Activated CD4-positive, alpha-beta T cell treated with anti-CD3 and anti-CD28 coated beads, Interleukin-2, Interleukin-4, amounts not matched to agents 100 ng/mL and 50 ng/mL, durations not matched to agents 16 hours and 8 hours (primary cell): ENCODE data around the gene MAGEB3.
"Not testable (repeated sequence)": the region's sequence is repeated elsewhere in the genome, so short reads cannot be mapped to it uniquely, and the experiment has no call there.

Experiments used
- DNase-seq: peaks from one replicate; pipeline ENCODE4 v3.0.0-alpha.2; 2020; ENCODE audit warnings: low spot score

The MAGEB3 gene, protein sequence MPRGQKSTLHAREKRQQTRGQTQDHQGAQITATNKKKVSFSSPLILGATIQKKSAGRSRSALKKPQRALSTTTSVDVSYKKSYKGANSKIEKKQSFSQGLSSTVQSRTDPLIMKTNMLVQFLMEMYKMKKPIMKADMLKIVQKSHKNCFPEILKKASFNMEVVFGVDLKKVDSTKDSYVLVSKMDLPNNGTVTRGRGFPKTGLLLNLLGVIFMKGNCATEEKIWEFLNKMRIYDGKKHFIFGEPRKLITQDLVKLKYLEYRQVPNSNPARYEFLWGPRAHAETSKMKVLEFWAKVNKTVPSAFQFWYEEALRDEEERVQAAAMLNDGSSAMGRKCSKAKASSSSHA

DNA sequence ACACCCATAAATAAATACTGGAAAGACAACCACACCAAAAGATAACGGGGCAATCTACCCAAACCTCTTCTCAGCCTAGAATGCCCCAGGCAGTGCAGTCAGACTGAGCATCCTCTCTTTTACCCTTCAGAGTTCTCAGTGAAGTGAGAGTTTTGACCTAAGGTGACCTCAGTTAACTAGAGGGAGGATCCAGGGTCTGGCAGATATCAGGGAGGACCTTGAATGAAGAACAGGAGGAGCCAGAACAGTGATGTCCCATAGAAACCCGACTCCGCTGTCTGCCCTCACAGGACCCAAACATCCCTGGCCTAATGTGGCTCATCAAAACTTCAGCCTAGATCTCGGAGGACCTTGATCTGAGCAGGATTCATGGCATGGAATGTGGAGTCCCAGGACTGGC is at the start of gene MAGEB3:
Gene MAGEB3, plus strand, starts transcription at position 263 of the 400 bp plus-strand sequence. CDS start 5,268 bp downstream, outside the sequence.
- no peak for DNase-seq

DNA sequence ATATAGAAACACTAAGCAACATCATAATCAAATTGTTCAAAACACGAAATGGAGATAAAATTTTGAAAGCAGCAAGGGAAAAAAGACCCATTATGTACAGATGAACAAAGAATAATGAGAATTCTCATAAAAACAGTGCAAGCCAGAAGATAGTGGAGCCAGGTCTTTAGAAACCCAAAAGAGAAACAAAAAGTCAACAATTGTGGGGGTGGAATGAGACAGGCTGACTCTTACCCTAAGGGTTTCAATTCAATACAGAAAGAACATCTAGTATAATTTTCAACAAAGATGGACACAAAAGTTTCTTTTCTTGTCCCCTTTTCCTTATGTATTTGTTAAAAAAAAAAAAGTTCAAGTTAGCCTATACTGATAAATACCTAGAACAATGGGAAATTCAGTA is 49.1 kb upstream of the MAGEB3 start:
- no peak for DNase-seq

DNA sequence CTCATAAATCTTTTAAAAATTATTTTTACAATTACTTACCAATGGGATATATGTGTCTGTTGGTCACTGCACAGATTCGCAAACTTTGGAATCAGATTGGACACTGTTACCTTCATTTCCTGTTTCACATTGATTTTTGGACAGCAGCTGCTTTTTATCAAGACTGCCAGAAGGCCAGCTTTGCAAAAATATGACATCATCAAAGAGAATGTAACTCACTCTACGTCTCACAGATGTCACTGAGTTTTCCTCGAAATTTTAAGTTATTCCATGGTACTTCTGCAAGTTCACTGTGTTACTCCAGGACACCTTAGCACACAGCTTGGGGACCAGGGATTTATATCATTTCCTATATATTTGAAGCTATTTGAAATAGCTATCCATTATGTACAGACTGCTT is 46.9 kb upstream of the MAGEB3 start:
- no peak for DNase-seq

DNA sequence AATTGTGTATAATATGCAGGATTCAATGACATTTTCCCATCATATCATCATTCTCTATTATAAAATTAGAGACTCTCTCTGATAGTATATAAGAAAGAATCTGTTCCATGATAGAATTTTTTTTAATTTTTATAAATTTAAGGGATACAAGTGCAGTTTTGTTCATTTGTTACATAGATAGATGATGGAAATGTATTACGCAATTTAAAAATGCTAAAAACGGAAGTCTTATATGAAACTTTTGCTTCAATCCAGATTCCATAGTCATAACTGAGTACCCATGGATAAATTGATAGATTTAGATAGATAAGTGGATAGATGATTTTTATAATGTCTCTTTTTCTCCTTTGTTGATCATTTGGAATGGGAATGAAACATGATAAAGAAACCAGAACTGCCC is 40.0 kb upstream of the MAGEB3 start:
- DNase-seq = no peak

DNA sequence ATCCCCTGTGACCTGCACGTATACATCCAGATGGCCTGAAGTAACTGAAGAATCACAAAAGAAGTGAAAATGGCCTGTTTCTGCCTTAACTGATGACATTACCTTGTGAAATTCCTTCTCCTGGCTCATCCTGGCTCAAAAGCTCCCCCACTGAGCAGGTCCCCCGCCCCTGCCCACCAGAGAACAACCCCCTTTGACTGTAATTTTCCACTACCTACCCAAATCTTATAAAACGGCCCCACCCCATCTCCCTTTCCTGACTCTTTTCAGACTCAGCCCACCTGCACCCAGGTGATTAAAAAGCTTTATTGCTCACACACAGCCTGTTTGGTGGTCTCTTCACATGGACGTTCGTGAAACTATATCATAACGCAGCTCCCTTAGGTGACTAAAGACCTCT is 36.5 kb upstream of the MAGEB3 start:
- DNase-seq = not testable (repeated sequence)

DNA sequence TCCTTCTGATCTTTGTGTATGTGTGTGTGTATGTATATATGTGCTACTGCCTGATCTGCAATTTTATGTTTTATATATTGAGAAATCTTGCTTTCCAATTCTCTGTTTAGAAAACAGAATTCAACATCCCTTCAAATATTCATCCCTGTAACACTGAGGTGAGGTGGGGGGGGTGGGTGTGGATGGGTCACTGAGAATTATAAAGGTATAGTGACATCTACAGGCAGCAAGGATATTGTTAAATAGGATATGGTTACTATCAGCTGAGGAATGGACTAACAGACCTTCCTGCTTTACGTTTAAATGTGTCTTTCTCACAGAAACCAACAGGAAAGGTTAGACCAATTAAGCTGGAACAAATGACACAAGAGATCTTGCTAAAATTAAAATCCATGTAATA is 34.1 kb upstream of the MAGEB3 start:
- no peak for DNase-seq

DNA sequence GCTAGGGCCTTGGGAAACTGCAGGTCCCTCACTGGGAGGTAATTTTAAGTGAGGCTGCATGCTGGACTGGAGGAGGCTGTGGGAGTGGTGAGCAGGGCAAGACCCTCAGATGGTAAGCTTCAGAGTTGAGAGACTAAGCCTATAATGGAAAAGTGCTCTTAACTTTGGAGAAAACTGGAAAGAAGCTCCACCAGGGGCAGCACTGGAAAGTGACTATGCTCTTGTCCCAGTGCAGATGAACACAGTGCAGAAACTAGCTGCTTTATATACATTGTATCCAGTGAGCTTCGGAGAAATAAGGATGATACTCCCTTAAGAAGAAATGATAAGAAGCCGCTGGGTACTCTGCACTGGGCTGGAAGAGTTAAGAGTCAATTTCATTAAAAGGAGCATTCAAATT is 18.3 kb upstream of the MAGEB3 start:
- DNase-seq = no peak

DNA sequence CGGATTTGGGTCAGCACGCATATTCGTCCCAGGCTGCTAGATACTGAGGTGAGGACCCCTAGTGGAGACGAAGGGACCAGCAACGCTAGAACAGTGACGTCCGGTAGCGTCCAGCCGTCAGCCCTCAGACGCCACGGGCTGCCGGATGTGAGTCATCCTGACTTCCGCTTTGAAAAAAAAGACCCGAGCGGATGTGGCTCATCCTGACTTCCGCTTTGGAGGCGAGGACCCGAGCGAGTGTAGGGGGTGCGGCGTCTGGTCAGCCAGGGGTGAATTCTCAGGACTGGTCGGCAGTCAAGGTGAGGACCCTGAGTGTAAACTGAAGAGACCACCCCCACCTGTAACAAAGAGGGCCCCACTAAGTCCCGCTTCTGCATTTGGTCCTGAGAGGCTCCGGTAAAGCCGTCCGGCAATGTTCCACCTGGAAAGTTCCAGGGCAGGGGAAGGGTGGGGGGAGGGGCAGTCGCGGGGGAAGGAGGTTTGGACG is 15.1 kb upstream of the MAGEB3 start, which contains the start of gene MAGEB2:
Gene MAGEB2, plus strand, starts transcription at position 207 of the 487 bp plus-strand sequence. CDS start 3,018 bp downstream, outside the sequence.
- DNase-seq = no peak

DNA sequence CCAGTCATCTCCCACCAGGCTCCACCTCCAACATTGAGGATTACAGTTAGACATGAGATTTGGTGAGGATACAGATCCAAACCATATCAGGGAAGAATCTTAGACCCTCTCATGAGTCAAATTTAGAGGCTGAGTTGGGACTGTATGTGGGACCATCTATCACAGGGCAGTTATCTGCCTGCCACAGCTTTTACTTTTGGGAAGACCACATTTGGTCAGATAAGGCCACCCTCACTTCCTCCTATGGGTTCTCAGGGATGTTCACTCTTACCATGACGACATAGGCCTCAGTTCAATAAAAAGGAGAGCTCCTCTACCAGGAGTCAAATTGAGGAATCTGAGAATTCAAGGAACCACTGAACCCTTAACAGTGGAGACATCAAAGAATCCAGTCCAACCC is 13.0 kb upstream of the MAGEB3 start:
- no peak for DNase-seq

DNA sequence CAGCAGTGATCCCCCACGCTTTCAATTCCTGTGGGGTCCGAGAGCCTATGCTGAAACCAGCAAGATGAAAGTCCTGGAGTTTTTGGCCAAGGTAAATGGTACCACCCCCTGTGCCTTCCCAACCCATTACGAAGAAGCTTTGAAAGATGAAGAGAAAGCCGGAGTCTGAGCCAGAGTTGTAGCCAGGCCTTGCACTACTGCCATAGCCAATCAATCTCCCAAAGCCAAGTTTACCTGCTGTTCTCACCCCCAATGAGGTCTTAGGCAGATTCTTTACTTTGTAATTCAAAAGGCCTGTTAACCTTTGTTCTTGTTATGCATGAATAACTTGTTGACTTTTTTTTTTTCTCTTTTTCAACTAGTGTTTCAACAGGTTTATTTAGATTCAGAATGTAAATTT is 11.1 kb upstream of the MAGEB3 start:
- DNase-seq = no peak

DNA sequence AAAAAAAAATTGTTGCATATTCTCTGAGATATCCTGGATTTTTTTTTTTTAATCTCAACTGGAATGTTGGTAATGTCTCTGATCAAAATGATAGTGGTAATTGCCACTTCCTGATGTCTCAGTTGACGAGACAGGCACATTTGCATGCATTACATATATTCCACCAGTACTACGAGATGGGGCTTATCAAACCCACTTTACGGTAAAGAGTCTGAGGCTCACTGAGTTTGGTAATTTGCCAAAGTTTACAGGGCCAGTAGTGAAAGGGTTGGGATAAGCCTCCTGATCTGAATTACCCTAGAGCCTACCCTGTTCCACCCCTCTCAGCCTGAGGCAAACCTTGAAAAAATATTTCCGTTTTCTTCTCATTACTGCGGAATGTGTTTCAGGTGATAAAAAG is 9.8 kb upstream of the MAGEB3 start:
- DNase-seq = no peak

DNA sequence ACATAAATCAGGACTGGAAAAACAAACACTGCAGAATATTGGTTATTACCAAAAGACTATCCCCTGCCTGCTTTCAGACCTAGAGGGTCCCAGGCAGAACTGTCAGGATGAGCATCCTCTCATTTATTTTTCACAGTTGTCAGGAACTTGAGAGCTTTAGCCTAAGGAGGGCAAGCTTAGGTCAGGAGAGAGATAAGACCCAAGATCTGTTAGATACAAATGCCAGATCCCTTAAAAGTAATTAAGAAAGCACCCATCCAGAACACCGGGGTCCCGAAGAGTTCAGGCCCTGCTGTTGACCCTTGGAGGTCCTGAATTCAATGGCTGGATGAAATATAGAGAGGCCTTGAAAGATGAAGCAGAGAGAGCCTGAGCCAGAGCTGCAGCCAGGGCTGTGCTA is 5.9 kb upstream of the MAGEB3 start:
- no peak for DNase-seq

DNA sequence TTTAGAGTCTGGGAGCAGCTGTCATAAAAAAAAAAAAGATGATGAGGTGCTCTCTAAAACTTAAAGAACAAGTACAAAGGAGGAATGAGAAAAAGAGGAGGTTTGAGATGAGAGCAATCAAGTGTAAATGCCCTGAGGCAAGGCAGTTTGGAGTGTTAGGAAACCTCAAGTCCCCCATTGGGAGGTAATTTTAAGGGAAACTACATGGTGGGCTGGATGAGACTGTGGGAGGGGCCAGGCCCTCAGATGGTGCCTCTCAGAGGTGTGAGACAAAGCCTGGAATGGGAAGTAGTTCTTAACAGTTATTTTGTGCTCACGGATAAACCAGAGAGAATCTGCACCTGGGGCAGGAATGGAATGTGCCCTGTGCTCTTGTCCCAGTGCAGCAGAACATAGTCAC is 1.9 kb upstream of the MAGEB3 start:
- DNase-seq = no peak

DNA sequence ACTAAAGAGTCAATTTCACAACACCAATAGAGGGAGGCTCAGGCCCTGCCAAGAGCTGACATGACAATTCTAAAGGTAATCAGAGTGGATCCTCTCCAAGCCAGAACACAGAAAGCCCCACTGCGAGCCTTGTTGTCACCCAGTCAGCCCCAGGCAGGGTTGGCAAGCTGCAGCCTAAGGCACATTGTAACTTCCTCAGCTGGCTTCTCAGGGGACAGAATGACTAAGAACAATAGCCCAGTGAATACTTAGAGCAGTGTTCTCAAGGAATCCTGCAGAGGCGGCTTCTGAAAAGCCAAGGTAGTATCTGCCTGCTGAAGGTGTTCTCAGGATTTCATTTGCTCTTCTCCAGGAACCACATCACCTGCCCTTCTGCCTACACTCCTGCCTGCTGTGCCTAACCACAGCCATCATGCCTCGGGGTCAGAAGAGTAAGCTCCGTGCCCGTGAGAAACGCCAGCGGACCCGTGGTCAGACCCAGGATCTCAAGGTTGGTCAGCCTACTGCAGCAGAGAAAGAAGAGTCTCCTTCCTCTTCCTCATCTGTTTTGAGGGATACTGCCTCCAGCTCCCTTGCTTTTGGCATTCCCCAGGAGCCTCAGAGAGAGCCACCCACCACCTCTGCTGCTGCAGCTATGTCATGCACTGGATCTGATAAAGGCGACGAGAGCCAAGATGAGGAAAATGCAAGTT is 11.4 kb downstream of the MAGEB3 start, which contains the start of gene MAGEB4:
Gene MAGEB4, plus strand, starts transcription at position 277 of the 692 bp plus-strand sequence. Its CDS starts 136 bp downstream, at position 413.
- no peak for DNase-seq

DNA sequence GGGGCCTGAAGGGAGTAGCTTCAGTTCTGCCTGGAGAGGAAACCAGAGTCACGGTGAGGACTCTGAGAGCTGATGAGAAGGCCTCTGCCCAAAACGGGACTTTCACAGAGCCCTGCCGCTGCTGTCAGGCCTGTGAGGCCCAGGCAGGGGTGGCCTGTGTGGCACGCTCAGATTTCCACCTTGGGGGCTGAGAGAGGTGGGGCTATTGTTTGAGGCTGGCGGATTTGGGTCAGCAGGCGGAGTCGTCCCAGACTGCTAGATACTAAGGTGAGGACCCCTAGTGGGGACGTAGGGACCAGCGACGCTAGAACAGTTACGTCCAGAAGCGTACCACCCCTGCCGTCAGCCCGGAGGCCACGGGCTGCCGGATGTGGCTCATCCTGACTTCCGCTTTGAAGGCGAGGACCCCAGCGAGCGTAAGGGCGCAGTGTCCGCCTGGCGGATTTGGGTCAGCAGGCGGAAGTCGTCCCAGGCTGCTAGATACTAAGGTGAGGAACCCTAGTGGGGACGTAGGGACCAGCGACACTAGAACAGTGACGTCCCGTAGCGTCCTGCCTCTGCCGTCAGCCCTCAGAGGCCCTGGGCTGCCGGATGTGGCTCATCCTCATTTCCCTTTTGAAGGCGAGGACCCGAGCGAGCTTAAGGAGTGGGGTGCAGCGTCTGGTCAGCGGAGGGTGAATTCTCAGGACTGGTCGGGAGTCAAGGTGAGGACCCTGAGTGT is 16.5 kb downstream of the MAGEB3 start, which contains the start of gene MAGEB1:
Gene MAGEB1, plus strand, starts transcription at position 378 of the 721 bp plus-strand sequence. CDS start 3,348 bp downstream, outside the sequence.
- DNase-seq = no peak

DNA sequence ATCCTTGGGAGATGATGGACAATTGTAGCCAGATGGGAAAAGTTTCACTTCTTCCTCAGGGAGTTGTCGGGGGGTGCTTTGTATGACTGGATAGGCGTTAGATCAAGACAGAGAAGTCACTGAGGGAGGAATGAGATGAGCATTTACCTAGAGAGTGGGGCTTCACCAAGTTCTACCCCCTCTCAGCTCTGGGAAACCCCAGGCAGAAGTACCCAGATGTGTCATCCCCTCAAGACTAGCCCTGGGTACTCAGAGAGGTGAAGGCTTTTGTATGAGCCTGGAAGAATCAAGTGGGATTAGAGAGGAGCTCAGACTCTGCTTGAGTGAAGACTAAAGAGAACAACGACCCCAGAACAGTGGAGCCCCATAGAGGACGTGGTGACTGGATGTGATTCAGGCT is 18.4 kb downstream of the MAGEB3 start:
- DNase-seq = no peak

DNA sequence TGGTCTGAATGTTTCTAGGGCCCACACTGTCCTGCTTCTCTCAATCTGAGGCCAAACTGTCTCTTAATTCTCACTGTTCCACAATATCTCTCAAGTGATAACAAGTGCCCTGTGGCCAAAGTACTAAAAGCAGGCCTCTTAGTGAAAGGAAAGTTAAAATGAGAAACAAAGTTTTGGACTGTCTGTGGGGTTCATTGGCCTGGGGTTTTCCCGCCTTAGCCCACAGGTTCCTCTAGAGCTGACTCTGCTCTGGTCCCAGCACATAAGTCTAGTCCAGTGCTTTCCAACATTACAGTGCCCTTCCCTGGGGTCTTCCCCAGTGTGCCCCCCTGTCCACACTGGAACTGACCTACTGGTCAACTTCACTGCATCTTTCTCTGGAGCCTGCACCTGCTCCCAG is 22.8 kb downstream of the MAGEB3 start:
- no peak for DNase-seq

DNA sequence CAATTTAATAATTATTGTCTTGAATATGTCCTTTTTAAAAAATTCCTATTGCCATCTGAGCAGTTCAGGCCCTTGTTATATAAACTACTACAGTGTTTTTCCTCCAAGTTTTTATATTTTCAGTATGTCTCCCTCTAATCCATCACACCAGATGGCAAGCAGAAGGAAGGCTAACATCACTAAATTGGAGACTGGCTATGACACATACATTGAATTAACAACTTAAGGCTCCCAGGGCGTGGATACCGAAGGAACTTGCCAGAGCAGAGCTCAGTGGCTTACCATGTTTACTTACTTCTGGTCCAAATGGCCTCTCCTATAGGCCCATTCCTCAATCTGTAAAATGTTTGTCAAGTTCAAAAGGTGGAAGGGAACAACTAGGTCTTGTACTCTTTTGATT is 29.5 kb downstream of the MAGEB3 start:
- no peak for DNase-seq

DNA sequence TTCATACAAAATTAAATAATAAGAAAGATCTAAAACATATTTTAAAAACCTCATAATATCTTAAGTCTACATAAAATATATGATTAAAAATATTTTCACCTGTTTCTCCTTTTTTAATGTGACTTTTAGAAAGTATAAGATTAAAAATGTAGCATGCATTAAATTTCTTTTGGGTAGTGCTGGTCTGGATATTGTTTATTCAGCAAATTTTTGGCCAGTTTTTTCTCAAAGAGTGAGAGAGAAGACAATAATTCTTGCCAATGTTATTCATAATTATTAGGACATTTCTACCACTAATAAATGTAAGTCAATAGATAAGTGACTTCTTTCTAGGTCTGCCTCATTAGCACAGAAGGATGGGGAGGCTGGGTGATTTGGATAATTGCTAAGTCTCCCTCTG is 30.6 kb downstream of the MAGEB3 start:
- DNase-seq = no peak

DNA sequence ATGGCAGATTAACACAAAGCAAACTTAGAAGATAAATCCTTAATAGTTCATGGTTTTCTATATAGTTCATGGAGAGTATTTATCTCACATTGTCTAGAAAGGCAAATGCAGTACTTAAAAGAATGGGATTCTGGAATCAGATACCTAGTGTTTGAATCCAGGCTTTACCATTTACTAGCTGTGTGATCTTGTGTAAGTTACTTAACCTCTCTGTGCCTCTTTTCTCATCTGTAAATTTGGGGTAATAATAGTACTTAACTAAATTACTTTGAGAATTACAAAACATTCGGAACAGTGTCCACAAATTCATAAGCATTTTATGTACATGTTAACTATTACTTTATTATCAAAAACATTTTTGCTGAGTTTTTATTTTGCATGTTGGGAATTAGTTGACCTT is 32.3 kb downstream of the MAGEB3 start:
- DNase-seq = no peak

DNA sequence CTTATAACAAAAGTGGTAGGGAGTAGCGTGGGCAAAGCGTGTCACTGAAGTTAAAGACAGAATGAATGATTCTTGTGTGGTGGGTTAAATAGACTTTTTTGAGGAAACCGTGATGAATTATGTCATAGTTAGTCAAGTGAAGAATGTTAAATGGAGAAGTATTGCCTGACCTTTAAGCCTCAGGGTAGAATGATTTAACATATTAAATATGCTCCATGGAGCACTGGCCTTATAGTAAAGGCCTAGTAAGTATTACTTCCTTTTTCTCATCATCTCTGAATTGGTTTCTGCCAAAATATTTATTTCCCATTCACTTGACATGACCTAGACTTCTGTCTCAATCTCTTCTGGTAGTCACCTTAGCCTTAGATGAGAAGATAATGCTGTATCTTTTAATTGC is 40.2 kb downstream of the MAGEB3 start:
- no peak for DNase-seq

DNA sequence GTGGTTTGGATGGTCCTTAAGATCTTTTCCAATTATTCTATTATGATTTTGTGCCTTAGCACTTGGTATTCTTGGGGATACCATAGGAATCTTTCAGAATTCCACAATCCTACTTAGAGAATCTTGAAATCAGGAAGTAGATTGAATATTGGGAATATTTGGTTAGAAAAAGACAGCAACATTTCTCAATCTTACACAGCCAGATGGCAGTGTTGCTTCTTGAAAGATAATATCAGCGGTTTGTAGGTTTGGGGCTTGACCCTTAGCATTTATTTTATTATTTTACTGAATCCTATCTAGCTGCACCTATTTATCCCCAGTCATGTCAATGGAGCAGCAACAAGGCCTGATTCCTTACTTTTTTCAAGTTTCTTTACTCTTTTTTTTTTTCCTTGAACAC is 45.0 kb downstream of the MAGEB3 start:
- DNase-seq = no peak

DNA sequence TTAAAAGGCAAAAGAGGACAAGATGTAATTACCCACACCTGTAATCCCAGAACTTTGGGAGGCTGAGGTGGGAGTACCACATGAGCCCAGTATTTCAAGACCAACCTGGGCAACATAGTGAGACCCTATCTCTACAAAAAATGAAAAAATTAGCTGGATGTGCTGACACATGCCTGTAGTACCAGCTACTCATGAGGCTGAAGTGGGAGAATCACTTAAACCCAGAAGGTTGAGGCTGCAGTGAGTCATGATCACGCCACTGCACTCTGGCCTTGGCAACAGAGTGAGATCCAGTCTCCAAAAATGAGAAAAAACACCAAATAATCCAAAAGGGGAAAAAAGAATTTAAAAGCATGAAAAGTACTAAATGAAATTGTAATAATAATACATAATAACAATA is 47.9 kb downstream of the MAGEB3 start:
- no peak for DNase-seq
